GM12878 (cell line): Measurements from ENCODE around the gene EPHA2. TPM values are rescaled to one million over a fixed set of nuclear protein-coding genes. Genes with fewer than 3 reads are reported as not detected.

Experiments used
- E2F8 ChIP-seq: fragments of 450-650 bp; IDR thresholded peaks from 2 replicates; pipeline ENCODE4 v1.6.1; 2018; ENCODE audit warnings: mild to moderate bottlenecking, low read depth, moderate library complexity; ENCODE audit not compliant: partially characterized antibody
- SUPT20H ChIP-seq: IDR thresholded peaks from 2 replicates; pipeline ENCODE4 v1.6.1; 2011; ENCODE audit warnings: low read depth, mild to moderate bottlenecking, low read length, moderate library complexity, borderline replicate concordance; ENCODE audit not compliant: control insufficient read depth
- ZBTB40 ChIP-seq: fragments of 450-650 bp; IDR thresholded peaks from 2 replicates; pipeline ENCODE4 v1.6.1; 2016; ENCODE audit warnings: mild to moderate bottlenecking, moderate library complexity, borderline replicate concordance
- ZNF207 ChIP-seq: fragments of 450-650 bp; IDR thresholded peaks from 2 replicates; pipeline ENCODE4 v1.6.1; 2014; ENCODE audit warnings: antibody characterized with exemption, mild to moderate bottlenecking, borderline replicate concordance
- polyA plus RNA-seq, 11 experiments: library from polyadenylated mRNA; depleted of rRNA in 4 of 11; unstranded in 6 of 11; stranded (reverse) in 5 of 11; fragments of >200 nt; fragmentation: Nextera tagmentation in 4 of 11; fragmentation: Illumina TruSeq in 1 of 11; extraction: Ambion mirVana in 4 of 11; extraction: Trizol in 1 of 11; gene quantifications; 1 replicate in 1 of 11; 2 replicates in 10 of 11; pipeline versions ENCODE4 v1.2.1 to v1.2.3, GENCODE V29; 2011 to 2016; ENCODE audit warnings: inconsistent platforms in 2 of 11, missing spikeins in 2 of 11, low read depth in 1 of 11
- total RNA-seq, 4 experiments: library from RNA; depleted of rRNA in 3 of 4; stranded (reverse); fragments of >200 nt in 3 of 4; fragmentation: Illumina TruSeq in 1 of 4; extraction: Trizol in 1 of 4; gene quantifications; 2 replicates each; pipeline versions ENCODE4 v1.2.1 to v1.2.3, GENCODE V29; 2013 to 2021

The EPHA2 gene
- total and polyA plus RNA-seq, 10 of the 15 experiments (the other 5 are each of a cell fraction or from before 2014, with no cell fraction given): 0.04 to 0.51 (median 0.23) TPM; not detected in 2

GRCh38 chr1:16124377-16125087 is 31.3 kb downstream of the EPHA2 start (continued):
- TF ChIP-seq E2F8 (no peak), ZBTB40 (no peak), ZNF207 (no peak), SUPT20H (no peak)
